ENCODE results near the gene SNAPC2. TPM values are rescaled to one million over a fixed set of nuclear protein-coding genes. Genes with fewer than 3 reads are reported as not detected.

SNAPC2 gene
- total and polyA plus RNA-seq, 7 donors: 4.6 to 16.0 (median 8.5) TPM

DNA sequence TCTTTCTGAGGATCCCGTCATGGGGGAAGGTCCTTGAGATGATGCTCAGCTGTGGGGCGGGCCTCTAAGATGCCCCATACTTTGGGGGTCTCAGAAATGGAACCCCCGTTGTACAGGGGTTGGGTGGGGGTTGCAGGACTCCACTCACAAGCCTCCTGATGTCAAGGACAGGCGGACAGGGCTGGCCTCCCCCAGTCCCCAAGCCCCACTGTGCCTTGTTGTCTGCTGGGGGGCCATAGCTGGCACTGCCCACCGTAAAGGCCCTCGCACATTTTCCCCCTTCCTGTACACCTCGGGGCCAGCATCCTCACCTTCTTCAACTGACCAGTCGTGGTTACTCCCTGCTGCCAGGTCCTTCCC, 2.7 kb downstream of the SNAPC2 start:
- Histone ChIP-seq H3K27ac (no peak overlapping the region), H3K4me1 (peaks cover 25% of the 10 kb centered on the region)
- no peak for ATAC-seq

DNA sequence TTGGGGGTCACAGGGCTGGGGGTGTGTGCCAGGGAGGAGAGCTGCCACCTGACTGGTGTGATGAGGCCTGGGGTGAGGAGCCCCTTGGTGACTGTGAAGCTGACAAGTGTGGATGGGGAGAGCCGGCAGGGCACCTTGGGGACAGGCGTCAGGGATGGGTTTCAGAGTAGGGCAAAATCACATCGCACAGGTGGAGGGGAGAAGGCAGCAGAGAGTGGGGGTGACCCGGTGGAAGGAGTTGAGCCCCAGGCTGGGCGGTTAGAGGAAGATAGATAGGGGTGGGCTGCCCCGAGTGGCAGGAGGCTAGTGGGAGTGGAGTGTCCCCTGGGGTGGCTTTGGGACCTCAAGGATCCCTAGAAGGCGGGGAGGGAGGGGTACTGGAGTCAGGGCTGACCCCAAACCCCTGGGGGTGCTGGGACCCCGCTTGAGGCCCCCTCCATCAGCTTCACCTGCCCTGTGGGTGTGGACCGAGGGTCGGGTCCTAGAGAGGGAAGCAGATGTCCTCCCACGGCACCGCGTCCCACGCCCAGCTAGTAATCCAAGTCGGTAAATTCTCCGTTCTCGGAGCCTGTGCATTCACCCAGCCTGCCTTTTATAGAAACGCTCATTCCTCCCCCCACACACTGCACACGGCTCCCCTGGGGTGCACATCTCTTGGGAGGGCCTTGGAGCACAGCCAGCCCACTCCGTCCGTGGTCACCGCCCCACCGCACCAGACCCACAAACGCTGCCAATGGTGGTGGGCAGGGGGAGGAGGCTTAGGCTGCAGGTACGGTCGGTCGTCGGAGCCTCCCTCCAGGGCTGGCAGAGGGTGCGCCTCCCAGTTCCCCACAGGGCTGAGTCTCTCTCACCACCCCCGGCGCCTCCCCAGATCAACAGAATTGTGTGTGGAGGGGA, 3.4 kb downstream of the SNAPC2 start:
- H3K27me3 ChIP-seq (ENCODE audit: insufficient read depth in 3 of 3, low read length in 2 of 3): no peaks in the 10 kb centered on the region
- peaks cover 27% of the 10 kb centered on the region for H3K4me1 ChIP-seq
- DNase-seq: peak; percentile 23 to 50
- no peak for ATAC-seq
- H3K9me3 ChIP-seq: no peaks in the 10 kb centered on the region
- H3K36me3 ChIP-seq (ENCODE audit: insufficient read depth in 1 of 2, low read depth in 1 of 2): peaks cover 3 to 18% of the 10 kb centered on the region in 2 donors
- TF ChIP-seq, protein P1, sequence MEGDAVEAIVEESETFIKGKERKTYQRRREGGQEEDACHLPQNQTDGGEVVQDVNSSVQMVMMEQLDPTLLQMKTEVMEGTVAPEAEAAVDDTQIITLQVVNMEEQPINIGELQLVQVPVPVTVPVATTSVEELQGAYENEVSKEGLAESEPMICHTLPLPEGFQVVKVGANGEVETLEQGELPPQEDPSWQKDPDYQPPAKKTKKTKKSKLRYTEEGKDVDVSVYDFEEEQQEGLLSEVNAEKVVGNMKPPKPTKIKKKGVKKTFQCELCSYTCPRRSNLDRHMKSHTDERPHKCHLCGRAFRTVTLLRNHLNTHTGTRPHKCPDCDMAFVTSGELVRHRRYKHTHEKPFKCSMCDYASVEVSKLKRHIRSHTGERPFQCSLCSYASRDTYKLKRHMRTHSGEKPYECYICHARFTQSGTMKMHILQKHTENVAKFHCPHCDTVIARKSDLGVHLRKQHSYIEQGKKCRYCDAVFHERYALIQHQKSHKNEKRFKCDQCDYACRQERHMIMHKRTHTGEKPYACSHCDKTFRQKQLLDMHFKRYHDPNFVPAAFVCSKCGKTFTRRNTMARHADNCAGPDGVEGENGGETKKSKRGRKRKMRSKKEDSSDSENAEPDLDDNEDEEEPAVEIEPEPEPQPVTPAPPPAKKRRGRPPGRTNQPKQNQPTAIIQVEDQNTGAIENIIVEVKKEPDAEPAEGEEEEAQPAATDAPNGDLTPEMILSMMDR (IDR thresholded peaks at IDR 0.05): no peak
- 71 to 82% (median 76%) methylated on average over 27 to 31 of the region's 31 CpGs for WGBS, 3 donors
- H3K27ac ChIP-seq: no peak overlapping the region
- intact Hi-C loops (cut with DNase I): loop anchor here in 1 of 2 donors (2.0 kb wide), 1 partner anchor 71 kb away; no protein-coding TSS in a partner anchor
- no peak overlapping the region for H3K4me3 ChIP-seq

More for the DNA sequence above, 2.7 kb downstream of the SNAPC2 start:
- Histone ChIP-seq H3K9me3 (no peaks in the 10 kb centered on the region), H3K4me3 (no peak overlapping the region), H3K27me3 (ENCODE audit: insufficient read depth in 3 of 3, low read length in 2 of 3) (peaks cover 0 to 2% (median 0%) of the 10 kb centered on the region in 3 donors), H3K36me3 (ENCODE audit: insufficient read depth in 1 of 2, low read depth in 1 of 2) (peaks cover 3 to 18% of the 10 kb centered on the region in 2 donors)
- TF ChIP-seq, protein P1 (IDR thresholded peaks at IDR 0.05): no peak
- WGBS, 3 donors: 85 to 89% (median 89%) methylated on average over 8 of the region's 8 CpGs
- DNase-seq: no peak
- intact Hi-C loops (cut with DNase I): no loop called here

DNA sequence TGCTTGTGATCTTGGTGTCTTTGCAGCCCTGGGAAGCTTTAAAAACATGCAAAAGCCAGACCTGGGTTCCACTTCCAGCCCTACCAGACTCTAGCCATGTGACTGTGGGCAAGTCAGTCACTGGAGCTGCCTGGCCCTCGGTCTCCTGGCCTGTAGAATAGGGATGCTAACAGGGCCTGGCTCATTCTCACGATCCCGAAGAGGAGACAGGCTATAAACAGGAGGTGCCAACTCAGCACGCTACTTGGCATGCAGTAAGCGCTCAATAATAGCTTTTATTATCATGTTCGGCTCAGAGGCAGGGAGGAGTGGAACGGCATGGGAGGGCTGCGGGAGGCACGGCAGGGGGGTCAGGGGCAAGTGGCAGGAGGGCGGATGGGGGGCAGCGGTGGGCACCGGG, 4.1 kb downstream of the SNAPC2 start:
- TF ChIP-seq, protein P1 (IDR thresholded peaks at IDR 0.05): no peak
- H3K27ac ChIP-seq: no peak overlapping the region
- peaks cover 27% of the 10 kb centered on the region for H3K4me1 ChIP-seq
- H3K36me3 ChIP-seq (ENCODE audit: insufficient read depth in 1 of 2, low read depth in 1 of 2): peaks cover 3 to 19% of the 10 kb centered on the region in 2 donors
- H3K4me3 ChIP-seq: no peak overlapping the region
- no peaks in the 10 kb centered on the region for H3K9me3 ChIP-seq
- no peak for ATAC-seq
- H3K27me3 ChIP-seq (ENCODE audit: insufficient read depth in 3 of 3, low read length in 2 of 3): no peaks in the 10 kb centered on the region
- no peak for DNase-seq
- 62 to 73% (median 70%) methylated on average over 10 to 12 of the region's 12 CpGs for WGBS, 3 donors
- intact Hi-C loops (cut with DNase I): loop anchor here in 1 of 2 donors (2.0 kb wide), 1 partner anchor 71 kb away; no protein-coding TSS in a partner anchor

DNA sequence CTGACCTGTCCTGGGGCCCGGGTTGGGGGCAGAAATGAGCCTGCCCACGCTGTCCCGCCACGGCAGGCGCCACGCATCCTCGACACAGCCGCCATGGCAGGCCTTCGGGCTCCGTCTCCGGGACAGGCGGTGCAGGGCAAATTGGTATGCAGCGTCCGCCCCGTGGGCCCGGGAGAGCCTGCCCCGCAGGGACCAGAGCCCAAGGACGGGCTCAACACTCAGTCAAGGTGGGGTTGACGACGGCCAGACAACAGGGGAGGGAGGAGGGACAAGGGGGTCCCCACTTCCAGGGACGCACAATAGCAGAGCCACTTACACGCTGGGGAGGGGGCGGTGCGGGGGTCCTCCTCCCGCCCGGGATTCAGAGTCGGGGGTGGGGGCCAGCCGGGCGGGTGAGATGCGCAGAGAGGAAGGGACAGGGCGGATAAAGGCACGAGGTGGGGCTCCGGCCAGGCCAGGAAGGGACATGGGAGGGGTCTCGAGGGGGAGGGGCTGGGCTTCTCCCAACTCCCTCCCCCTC, 4.6 kb downstream of the SNAPC2 start:
- Histone ChIP-seq H3K4me1 (peaks cover 29% of the 10 kb centered on the region), H3K36me3 (ENCODE audit: insufficient read depth in 1 of 2, low read depth in 1 of 2) (peaks cover 3 to 21% of the 10 kb centered on the region in 2 donors), H3K9me3 (no peaks in the 10 kb centered on the region), H3K27me3 (ENCODE audit: insufficient read depth in 3 of 3, low read length in 2 of 3) (no peaks in the 10 kb centered on the region), H3K27ac (no peak overlapping the region), H3K4me3 (peak overlapping the region; percentile 55)
- DNase-seq: peak; percentile 21 to 57
- TF ChIP-seq, protein P1 (IDR thresholded peaks at IDR 0.05): no peak
- 31 to 37% (median 31%) methylated on average over 19 to 34 of the region's 34 CpGs for WGBS, 3 donors
- ATAC-seq: no peak
- intact Hi-C loops (cut with DNase I): loop anchor here in 1 of 2 donors (2.0 kb wide), 1 partner anchor 72 kb away; no protein-coding TSS in a partner anchor
